Measurements from ENCODE around the gene NUP93.

The NUP93 gene

GRCh38 chr16:56870276-56870888 is 140.5 kb downstream of the NUP93 start:
- TF ChIP-seq FOXP2 (optimal IDR thresholded peaks at IDR 0.05; ENCODE audit: borderline replicate concordance, extremely low read depth, extremely low read length, insufficient read depth): no peak
- TF ChIP-seq TAF1 (IDR thresholded peaks at IDR 0.05; ENCODE audit: borderline replicate concordance, insufficient read depth, low read length): no peak
- no peak for TF ChIP-seq REST (IDR thresholded peaks at IDR 0.05; ENCODE audit: insufficient read depth in 1 of 2, low read depth in 2 of 2, low read length in 2 of 2)
- no peak for TF ChIP-seq POLR2AphosphoS5 (IDR thresholded peaks at IDR 0.05; ENCODE audit: low read depth, low read length)
- TF ChIP-seq SIN3A (IDR thresholded peaks at IDR 0.05; ENCODE audit: borderline replicate concordance, insufficient read depth, low read length): no peak

- TF ChIP-seq SIN3A (IDR thresholded peaks at IDR 0.05; ENCODE audit: borderline replicate concordance, insufficient read depth, low read length) (no peak), POLR2AphosphoS5 (IDR thresholded peaks at IDR 0.05; ENCODE audit: low read depth, low read length) (no peak), FOXP2 (optimal IDR thresholded peaks at IDR 0.05; ENCODE audit: borderline replicate concordance, extremely low read depth, extremely low read length, insufficient read depth) (no peak), REST (IDR thresholded peaks at IDR 0.05; ENCODE audit: insufficient read depth in 1 of 2, low read depth in 2 of 2, low read length in 2 of 2) (no peak), TAF1 (IDR thresholded peaks at IDR 0.05; ENCODE audit: borderline replicate concordance, insufficient read depth, low read length) (no peak)
Observed at GRCh38 chr16:56871172-56871593, 141.3 kb downstream of the NUP93 start.

- no peak for TF ChIP-seq SIN3A (IDR thresholded peaks at IDR 0.05; ENCODE audit: borderline replicate concordance, insufficient read depth, low read length)
- TF ChIP-seq REST (IDR thresholded peaks at IDR 0.05; ENCODE audit: insufficient read depth in 1 of 2, low read depth in 2 of 2, low read length in 2 of 2): no peak
- TF ChIP-seq FOXP2 (optimal IDR thresholded peaks at IDR 0.05; ENCODE audit: borderline replicate concordance, extremely low read depth, extremely low read length, insufficient read depth): no peak
- TF ChIP-seq POLR2AphosphoS5 (IDR thresholded peaks at IDR 0.05; ENCODE audit: low read depth, low read length): no peak
- TF ChIP-seq TAF1 (IDR thresholded peaks at IDR 0.05; ENCODE audit: borderline replicate concordance, insufficient read depth, low read length): no peak
Observed at GRCh38 chr16:56872863-56873391, 143.0 kb downstream of the NUP93 start.

- no peak for TF ChIP-seq SIN3A (IDR thresholded peaks at IDR 0.05; ENCODE audit: borderline replicate concordance, insufficient read depth, low read length)
- TF ChIP-seq TAF1 (IDR thresholded peaks at IDR 0.05; ENCODE audit: borderline replicate concordance, insufficient read depth, low read length): no peak
- no peak for TF ChIP-seq REST (IDR thresholded peaks at IDR 0.05; ENCODE audit: insufficient read depth in 1 of 2, low read depth in 2 of 2, low read length in 2 of 2)
- no peak for TF ChIP-seq FOXP2 (optimal IDR thresholded peaks at IDR 0.05; ENCODE audit: borderline replicate concordance, extremely low read depth, extremely low read length, insufficient read depth)
Observed at GRCh38 chr16:56874800-56875199, 144.9 kb downstream of the NUP93 start.

Measured in PFSK-1 (cell line).